NCI-H1417 (cell line): Measurements from ENCODE around the gene OLFM2.
A peak's percentile ranks its signal among the peaks of the same experiment; 100 is the strongest.
"Not testable (repeated sequence)": the region's sequence is repeated elsewhere in the genome, so short reads cannot be mapped to it uniquely, and the experiment has no call there.

ENCODE experiments used
- DNase-seq, 3 experiments: peaks; one replicate each; lab custom pipeline; 2025; lab: John Stamatoyannopoulos, UW

Gene OLFM2

DNA sequence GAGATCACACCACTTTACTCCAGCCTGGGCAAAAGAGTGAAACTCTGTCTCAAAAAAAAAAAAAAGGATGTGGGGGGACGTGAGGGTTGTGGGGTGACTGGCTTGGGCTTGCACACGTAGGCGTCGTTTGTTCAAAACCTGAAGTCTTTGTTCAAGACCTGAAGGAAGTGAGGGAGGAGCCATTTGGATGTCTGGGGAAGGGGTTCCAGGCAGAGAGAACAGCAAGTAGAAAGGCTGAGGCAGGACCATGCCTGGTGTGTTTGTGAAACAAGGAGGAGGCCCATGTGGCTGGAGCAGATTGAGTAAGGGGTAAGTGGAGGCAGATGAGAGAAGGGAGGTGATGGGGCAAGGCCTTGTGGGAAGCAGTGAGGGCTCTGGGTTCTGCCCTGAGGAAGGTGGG lies 73.4 kb downstream of the OLFM2 start:
- DNase-seq, result no peak

DNA sequence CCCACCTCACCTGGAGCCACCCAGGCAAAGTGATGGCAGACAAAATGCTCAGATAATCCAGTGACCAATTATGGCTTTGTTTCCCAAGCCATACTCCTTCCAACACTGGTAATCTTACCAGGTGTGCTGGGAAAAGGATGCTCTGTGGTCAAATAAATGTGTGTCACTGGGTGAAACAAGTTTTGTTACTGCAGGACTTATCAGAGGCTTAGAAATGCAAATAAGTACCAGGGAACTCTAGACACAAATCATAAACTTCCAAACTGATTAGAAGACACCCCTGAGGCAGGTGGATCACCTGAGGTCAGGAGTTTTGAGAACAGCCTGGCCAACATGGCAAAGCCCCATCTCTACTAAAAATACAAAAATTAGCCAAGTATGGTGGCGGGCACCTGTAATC lies 74.8 kb downstream of the OLFM2 start:
- DNase-seq, result no peak

DNA sequence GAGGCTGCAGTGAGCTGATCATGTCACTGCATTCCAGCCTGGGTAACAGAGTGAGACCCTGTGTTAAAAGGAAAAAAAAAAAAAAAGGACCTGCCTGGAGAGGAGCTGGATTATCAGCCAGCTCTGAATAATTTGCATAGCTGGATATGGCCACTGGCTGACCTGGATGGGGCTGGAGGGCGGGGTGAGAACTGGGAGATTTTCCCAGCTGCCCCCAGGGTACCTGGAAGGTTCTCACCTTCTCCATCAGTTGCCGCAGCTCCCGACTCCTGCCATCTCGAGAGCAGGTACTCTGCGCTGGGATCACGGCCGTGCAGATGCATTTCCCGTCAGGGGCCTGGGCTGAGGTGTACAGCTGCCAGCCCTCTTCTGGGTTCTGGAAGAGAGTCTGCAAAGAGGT lies 75.9 kb downstream of the OLFM2 start:
- no peak for DNase-seq

DNA sequence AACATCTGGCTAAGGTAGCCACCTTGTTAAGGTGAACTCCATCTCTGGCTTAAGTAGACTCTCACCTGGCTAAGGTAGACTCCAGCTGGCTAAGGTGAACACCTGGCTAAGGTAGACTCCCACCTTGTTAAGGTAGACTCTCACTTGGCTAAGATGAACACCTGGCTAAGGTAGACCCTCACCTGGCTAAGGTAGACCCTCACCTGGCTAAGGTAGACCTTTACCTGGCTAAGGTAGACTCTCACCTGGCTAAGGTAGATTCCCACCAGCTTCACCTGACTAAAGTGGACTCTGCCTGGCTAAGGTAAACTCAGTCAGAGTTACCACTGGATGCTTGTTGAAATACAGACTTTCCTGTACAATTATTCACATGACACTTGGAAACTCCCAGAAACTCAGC lies 77.5 kb downstream of the OLFM2 start:
- DNase-seq, result no peak

DNA sequence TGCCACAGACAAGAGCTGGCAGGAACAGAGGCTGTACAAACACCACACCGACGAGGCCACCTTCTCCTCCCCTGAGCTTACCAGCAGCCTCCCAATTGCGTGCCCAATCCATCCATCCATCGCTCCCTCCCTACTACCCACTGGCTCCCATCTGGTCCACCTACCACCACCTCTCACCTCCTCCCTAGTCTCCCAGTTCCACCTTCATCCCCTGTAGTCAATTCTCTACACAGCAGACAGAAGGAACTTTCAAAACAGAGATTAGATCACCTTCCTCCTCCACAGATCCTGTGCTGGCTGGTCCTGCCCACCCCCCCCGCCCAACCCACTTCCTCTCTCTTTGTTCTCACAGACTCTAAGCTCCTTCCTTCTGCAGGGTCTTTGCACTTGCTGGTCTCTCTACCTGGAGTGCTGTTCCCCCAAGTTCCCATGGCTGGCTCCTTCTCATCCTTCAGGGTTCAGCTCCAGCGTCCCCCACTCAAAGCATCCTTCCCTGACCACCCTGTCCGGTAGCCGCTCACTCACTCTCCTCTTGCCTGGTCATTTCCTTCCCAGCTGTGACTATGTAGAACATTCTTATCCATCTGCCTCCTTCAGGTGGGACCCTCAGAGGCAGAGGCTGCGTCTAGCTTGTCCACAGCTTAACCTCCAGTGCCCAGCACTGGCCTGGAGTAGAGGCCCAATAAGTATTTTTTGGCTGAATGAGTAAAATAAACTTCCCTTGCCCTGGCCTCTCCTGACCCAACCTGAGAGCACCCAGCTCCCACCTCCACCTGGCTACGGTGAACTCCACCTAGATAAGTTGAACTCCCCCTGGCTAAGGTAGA lies 78.2 kb downstream of the OLFM2 start:
- no peak for DNase-seq

DNA sequence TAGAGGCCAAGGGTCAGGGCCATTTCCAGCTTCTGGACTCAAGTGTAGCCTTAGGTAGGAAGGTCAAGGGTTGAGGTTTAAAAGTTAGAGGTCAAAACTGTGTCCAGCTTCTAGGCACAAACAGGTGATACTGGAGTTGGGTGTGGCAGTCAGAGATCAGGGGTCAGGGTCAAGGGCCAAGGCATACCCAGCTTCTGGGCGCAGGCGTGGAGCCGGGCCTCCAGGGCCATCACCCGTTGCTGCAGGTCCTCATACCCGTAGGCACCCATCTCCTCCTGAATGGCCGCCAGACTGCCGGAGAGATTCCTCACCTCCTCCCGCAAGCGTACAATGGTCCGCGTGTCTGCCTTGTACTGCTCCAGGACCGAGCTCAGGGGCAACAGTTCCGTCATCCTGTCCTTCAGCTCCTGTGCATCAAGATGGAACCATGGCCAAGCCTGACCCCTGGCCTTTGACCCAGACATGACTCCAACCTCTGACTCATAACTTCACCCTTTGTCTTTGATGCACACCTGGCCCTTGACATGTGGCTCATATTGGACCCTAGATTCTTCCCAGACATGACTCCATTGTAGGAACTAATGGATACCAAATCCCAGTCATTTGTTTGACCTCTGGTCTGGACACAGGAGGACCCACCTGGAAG lies 79.1 kb downstream of the OLFM2 start:
- no peak for DNase-seq

DNA sequence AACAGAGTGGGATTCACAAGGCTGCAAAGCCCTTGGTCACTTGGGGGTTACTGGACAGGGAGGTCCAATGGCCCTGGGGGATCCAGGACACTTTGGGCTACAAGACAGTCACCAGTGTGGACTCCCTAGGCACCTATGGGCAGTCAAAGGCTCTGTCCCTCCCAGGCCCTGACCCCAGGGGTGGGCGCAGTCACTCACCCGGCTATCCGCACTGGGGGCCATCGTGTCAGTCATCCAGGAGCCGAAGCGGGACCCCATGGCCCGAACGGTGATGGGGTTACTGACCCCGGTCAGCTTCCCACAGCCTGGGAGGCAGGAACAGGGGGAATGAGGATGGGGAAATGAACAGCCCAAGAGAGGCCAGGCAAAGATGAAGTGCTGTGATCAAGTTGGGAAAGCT lies 79.7 kb downstream of the OLFM2 start:
- no peak for DNase-seq

DNA sequence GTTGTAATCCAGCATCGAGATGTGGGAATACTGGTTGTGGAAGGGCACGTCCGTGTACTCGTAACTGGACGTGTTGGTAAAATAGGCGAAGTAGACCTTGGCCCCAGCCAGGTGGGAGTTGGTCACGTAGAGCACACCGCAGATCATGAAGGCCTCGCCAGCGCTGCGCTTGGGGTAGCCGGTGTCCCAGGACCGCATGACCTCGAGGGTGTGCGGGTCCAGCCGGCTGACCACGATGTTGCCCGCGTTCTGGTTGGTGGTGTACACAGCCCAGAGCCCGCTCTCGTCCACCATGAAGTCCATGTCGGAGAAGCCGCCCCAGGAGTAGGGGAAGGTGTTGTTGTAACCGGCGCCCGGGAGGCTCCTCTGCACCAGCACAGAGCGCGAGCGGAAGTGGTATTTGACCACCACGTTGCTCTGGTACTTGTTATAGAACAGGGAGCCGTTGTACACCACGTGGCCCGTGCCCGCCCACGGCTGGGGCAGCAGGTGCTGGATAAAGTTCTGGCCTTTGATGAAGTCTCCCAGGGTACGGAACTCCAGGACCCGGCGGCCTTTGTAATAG lies 82.0 kb downstream of the OLFM2 start:
- no peak for DNase-seq

DNA sequence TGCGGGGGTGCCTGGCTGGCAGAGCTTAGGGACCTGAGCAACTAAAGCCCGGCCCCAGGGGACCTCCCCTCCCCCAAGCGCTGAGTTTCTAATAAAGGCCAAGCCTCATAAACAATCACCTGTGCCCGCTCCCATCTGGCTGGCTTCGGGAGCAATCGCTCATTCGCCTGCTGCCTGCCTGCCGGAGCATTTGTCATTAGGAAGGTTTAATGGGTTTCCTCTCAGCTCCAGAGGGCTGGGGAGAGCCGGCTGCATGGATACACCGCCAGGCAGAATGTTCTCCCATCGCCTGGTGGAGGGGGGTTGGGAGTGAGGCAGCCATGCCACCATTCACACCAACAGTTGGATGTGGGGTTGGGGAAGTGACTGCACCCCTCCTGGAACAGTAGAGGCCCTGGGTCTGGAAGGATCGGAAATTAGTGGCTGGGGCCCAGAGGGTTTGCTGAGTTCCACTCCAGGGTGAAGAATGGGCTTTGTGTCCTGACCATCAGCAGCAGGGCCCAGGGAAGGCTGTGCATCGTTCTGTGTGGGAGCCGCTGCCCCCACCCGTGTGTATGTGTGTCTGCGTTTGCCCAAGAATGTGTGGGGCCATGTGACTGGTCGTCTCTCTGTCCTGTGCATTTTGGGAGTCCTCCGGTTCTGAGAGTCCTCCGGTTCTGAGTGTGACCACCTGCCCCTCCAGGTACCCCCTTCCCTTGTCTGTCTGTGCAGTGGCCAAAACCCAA lies 85.9 kb downstream of the OLFM2 start:
- DNase-seq, result peak in 2 of 3 experiments; percentile 59 to 90

DNA sequence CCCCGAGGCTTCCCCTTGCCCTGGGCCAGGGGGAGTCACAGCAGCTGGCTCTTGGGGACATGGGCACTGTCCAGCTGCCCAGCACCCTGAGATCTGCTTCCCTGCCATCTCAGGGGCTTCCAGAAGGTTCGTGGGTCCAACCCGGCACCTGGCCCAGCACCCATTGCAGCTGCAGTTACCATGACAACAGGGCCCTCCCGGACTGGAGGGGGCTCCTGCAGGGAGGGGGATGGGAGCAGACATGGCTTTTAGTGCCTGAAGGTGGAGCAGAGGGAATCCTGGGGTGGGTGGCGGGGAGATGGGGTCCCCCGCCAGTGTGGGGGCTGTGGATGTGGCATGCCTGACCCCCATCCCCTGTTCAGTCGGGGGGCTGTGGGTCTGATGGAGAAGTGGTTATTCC lies 86.5 kb downstream of the OLFM2 start:
- DNase-seq, result peak in 2 of 3 experiments; percentile 47 to 65

DNA sequence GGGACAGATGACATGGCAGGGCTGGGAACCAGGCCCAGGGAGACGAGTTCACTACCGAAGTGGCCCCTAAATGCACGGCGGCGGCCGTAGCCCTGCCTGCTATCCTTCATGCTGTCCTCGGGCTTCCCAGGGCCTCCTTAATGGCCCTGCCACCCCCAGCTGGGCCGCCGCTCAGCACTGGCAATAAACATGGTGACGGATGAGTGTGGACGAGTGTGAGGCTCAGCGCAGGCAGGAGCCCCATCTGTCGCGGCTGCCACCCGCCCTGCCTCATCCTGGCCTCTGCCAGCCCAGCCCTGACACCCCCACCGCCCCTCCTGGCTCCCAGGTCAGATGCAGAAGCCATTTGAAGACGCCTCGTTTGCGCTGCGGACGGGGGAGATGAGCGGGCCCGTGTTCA lies 87.6 kb downstream of the OLFM2 start:
- peak in 2 of 3 experiments; percentile 5 to 25 for DNase-seq

DNA sequence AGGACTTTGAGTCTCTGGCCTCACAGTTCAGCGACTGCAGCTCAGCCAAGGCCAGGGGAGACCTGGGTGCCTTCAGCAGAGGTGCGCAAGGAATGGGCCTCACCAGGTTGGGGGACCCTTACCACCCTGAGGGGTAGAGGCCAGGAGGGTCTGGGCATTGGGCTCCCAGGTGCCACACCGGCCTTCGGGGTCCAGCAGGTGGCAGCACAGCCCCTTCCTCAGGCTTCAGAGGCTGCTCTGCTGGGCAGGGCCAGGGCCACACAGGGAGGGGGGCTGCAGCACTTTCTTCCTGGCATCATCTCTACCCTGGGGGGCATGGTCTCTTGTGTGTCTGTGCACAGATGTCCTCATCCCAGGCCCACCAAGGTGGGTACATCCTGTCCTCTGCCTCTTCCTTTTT lies 88.3 kb downstream of the OLFM2 start:
- peak in 2 of 3 experiments; percentile 17 to 47 for DNase-seq

DNA sequence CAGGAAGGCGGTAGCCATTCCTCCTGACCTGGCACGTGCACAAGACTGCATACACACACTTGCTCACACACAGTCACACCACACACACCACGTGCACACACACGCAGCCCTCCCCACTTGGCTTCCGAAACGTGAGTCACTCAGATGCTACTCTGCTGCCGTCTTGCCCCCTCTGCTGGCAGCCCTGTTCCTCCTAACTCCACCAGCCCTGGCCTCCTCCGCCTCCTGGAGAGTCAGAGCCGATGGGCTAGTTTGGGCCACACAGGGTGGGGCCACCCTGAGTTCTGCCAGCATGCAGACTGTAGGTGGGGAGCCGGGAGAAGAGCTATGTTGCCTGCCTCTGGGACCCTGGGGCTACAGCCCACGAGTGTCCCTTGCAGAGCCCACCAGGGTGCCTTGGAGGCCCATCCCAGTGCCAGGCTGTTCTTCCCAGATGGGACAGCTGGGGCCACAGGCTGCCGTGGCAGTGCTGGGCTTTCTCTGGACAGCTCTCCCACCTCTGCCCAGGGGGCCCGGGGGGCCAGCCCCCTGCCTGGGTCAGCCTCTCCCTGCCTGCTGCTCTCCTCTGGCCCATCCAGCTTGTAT lies 89.1 kb downstream of the OLFM2 start:
- DNase-seq, result no peak

DNA sequence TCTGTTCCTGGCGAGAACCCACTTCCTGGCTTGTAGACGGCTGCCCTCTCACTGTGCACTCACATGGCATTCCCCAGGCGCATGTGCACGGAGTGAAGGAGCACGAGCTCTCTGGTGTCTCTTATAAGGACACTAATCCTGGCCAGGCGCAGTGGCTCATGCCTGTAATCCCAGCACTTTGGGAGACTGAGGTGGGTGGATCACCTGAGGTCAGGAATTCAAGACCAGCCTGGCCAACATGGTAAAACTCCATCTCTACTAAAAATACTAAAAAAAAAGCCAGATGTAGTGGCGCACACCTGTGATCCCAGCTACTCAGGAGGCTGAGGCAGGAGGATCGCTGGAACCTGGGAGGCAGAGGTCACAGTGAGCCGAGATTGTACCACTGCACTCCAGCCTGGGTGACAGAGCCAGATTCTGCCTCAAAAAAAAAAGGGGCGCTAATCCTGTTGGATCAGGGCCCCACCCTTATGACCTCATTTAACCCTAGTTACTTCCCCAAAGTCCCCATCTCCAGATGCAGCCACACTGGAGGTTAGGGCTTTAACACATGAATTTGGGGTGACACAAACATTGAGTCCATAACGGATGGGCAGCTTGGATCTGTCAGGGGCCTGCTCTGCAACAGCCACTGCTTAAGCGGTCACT lies 92.6 kb downstream of the OLFM2 start:
- not testable (repeated sequence) for DNase-seq

DNA sequence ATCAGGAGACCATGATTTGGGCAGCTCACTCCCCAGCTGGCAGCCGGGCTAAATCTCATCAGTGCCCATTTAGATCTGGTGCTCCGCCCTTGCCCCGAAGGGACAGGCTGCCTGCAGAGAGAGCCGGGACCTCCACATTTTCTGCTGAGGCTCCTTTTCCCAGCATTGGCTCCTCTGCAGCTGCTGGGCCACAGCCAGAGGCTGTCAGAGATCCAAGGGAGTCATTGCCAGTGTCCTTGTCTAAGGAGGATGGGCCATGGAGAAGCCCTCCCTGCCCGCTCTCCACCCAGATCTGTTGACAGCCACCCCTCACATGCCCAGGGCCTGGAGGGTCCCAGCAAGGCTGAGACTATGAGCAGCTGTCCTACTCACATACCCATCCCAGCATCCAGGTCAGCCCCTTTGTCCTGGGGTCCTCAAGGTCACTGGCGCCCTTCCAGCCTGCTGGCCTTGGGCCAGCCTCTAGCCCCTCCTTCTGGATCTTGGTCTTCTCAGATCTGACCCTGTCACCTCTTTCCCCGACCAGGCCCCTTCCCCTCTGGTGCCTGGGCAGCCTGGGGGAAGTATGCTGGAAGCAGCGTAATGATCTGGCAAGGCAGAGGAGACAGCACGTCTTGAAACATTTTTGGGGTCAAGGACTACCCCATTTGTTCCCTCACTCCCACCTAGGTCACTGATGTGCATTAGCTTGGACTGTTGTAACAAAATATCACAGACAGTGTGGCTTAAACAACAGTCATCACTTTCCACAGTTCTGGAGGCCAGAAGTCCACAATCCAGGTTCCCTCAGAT lies 93.3 kb downstream of the OLFM2 start:
- no peak for DNase-seq

DNA sequence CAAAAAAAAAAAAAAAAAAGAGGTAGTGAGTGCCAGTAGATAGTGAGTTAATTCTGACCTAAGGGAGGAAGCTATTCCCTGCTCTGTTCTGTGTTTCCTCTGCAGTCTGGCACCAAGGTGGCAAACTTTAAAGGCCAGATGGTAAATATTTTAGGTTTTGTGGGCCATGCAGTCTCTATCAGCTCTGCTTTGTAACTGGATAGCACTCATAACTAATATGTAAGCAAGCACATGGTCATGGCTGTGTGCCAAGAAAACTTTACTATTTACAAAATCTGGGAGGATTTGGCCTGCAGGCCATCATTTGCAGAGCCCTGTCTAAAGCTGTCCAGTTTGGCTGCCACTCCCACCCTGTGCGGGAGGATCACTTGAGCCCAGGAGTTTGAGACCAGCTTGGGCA lies 96.9 kb downstream of the OLFM2 start:
- DNase-seq, result no peak

DNA sequence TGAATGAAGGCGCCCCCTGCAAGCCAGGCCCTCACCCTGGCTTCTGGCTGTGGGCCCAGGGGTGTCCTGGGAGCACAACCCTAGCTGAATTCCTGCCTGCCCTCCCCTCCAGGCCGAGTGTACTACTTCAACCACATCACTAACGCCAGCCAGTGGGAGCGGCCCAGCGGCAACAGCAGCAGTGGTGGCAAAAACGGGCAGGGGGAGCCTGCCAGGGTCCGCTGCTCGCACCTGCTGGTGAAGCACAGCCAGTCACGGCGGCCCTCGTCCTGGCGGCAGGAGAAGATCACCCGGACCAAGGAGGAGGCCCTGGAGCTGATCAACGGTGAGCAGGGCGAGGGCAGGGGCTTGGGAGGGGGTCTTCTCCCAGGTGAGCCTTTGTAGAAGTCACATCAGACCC lies 98.0 kb downstream of the OLFM2 start:
- no peak for DNase-seq

DNA sequence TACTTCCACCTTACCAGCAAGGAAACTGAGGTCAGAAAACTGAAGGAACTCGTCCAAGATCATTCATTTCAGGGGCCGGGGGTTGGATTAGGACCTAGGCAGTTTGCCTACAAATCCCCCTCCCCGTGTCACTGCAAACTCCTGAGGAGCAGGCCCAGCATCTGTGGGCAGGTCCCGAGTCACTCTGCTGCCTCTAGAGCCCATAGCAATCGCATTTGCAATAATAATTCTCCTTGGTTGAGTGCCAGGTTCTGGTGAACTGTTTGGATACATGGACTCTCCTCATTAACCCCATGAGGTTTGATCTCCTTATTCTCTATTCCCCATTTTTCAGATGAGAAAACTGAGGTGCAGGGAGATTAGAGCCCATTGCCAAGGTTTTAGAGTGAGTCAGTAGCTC lies 100.3 kb downstream of the OLFM2 start:
- DNase-seq, result peak in 1 of 3 experiments; percentile 39

DNA sequence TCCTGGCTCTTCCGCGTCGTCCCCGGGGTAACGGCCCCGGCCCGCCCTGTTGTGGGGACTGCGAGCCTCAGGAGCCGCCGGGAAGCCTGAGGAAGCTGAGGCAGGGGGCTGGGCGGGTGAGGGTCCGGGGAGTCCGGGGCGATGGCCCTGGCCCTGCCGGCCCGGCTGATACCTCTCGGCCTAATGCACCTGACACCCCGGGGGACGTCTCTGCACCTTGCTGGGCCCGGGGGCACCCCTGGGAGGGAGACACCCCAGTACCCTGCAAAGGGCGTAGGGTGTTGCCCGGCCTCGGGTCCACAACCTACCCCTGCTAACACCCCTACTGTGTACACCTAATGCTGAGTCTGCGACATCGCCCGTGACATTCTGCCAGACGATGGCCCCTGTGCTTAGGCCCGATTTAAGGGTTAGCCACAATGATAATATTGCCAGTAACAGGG lies 100.8 kb downstream of the OLFM2 start:
- peak in 1 of 3 experiments; percentile 33 for DNase-seq

DNA sequence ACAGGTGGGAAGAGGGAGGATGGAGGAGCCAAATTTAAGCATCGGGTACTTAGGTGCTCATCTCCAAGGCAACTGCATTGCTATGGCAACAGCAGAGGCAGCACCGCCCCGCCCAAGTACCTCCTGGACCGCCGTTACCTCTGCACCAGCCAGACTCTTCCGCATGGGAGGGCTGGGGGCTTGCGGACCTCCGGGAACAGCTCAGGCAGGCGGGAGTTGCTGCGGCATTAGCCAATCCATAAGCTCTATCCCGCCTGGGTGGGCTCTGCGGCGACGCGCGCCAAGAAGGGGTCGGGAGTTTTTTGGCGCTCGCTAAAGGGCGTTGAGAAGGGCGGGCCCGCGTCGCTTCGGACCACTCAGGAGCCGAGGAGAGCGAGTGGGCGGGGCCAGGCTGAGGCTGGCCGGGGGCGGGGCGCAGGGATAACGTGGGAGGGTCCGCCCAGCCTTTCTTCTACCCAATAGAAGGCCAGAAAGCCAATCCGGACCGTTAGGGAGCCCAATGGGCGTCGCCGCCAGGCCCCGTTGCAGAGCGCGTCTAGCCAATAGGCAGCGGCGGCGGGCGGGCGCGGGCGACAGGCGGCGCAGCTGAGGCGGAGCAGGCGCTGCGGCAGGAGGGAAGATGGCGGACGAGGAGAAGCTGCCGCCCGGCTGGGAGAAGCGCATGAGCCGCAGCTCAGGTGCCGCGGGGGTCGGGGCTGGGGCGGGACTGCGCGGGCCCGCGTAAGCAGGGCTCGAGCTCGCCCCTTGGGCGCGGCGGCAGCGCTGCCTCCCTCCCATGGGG lies 101.4 kb downstream of the OLFM2 start, which contains the start of gene PIN1:
TSS of gene PIN1 (plus strand) at position 593 of the 781 bp plus-strand sequence. CDS start at position 620, 27 bp downstream.
- peak; percentile 94 to 100 (median 99) for DNase-seq
